Cardiac atrium fibroblast (primary cell): Measurements from ENCODE around the gene RPS27A. TPM values are rescaled to one million over a fixed set of nuclear protein-coding genes. Genes with fewer than 3 reads are reported as not detected.

Source experiments
- total RNA-seq: library from RNA; depleted of rRNA; stranded (reverse); fragments of >200 nt; gene quantifications from 2 replicates; pipeline ENCODE4 v1.2.3, GENCODE V29; 2015

RPS27A gene
- total RNA-seq = 1,586 and 1,702 TPM in 2 replicates

GRCh38 chr2:55232084-55232862 lies at the start of gene RPS27A, which contains the start of gene CLHC1:
RPS27A (plus strand) TSS chr2:55232688; CDS start chr2:55232825, 137 bp downstream.
CLHC1 (minus strand) TSS chr2:55232293; CDS start chr2:55222411, 9,882 bp downstream.

GRCh38 chr2:55268907-55269644 lies 36.6 kb downstream of the RPS27A start, which contains the start of gene MTIF2:
MTIF2 (minus strand) TSS chr2:55269231; CDS start chr2:55263858, 5,373 bp downstream.

Other genes with a start within 250 kb of the RPS27A start
- gene RTN4, start 182.2 kb upstream of the RPS27A start, total RNA-seq = 236 and 280 TPM in 2 replicates
- gene CLHC1, start 395 bp upstream of the RPS27A start, total RNA-seq = 6.2 TPM in 1 of 2 replicates, not detected in the other
- 13.7 and 26.1 TPM in 2 replicates for gene MTIF2, start 36.5 kb downstream of the RPS27A start, total RNA-seq
- 21.3 and 28.8 TPM in 2 replicates for gene CCDC88A, start 187.2 kb downstream of the RPS27A start, total RNA-seq